Fibroblast of gingiva (primary cell): ENCODE results near the gene SORCS2.

ENCODE experiments used
- DNase-seq: peaks from one replicate; pipeline ENCODE4 v3.0.0-alpha.2; 2011; ENCODE audit warnings: low read depth

The SORCS2 gene

DNA sequence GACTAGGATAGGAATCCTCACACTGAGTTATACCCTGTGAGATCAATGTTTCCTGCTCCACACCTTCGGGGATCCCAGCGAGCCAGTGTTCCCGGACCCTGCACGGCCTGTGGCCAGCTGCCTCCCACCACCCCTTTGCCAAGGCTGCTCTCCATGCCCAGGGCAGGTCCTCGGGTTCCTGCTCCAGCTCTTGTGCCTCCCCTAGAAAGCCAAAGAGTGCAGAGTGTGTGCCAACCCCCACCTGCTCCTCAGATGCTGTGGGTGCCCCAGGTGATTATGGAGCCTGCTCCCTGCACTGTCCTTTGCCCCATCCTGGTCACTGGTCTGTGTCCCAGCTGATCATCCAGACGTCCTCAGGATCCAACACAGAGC is 500.9 kb downstream of the SORCS2 start:
- DNase-seq, result no peak

GRCh38 chr4:7693711-7694110 is 501.4 kb downstream of the SORCS2 start:
- DNase-seq, result no peak

DNA sequence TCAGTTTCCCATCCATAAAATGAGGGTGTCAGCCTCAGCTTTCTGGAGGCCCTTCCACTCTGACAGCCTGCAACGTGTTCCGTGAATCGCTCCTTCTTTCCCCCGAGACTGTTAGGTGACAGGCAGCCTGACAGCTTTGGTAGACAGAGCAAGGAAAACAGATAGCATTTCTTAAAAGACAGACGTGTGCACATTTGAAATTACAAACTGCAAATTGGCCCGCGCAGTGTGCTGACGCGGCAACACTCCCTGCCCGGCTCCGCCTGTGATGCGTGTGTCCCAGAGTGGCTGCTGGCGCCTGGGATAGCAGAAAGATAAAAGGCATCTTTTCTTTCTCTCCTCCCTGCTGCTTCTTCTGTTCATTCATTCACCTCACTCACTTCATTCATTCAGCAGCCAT is 502.0 kb downstream of the SORCS2 start:
- DNase-seq, result no peak

DNA sequence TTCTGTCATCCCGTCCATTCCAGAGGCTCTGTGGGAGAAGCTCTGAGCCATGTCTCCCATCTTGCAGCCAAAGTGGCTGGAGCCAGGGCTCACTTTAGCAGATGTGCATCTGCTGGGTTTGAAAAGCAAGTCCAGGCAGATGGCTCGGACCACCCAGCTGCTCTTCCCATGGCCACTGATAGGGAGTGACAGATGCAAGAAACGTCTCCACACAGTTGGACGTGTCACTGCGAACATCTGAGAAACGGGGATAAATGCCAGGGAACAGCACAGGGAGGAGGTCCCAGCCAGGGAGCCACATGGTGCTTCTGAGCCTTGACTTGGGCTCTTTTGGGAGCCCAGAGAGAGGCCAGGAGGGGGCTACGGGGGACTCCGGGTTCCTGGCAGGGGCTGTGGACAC is 505.0 kb downstream of the SORCS2 start:
- DNase-seq, result no peak

- DNase-seq, result no peak
Observed at GRCh38 chr4:7697821-7698220, 505.5 kb downstream of the SORCS2 start.

DNA sequence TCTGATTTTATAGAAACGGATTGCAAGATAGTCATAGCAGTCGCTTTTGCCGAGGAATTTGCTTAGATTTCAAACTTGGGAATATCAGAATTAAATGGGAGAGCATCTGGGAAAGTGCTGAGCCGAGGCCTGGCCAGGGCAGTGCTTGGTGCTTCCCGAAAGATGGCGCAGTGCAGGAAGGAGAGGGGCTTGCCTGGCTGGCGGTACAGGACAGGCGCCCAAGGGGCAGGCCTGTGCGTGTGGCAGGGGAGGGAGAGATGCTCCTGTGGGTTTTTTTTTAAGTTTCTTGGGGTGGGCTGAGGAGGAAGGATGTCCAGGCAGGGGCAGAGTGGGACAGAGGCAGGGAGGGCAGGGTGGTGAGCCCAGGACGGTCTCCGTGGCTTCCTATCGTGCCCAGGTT is 506.2 kb downstream of the SORCS2 start:
- no peak for DNase-seq

GRCh38 chr4:7699031-7699430 is 506.7 kb downstream of the SORCS2 start:
- peak; percentile 16 for DNase-seq

- DNase-seq, result no peak
Observed at GRCh38 chr4:7699825-7700224, 507.5 kb downstream of the SORCS2 start.

GRCh38 chr4:7700665-7701064 is 508.3 kb downstream of the SORCS2 start:
- no peak for DNase-seq

DNA sequence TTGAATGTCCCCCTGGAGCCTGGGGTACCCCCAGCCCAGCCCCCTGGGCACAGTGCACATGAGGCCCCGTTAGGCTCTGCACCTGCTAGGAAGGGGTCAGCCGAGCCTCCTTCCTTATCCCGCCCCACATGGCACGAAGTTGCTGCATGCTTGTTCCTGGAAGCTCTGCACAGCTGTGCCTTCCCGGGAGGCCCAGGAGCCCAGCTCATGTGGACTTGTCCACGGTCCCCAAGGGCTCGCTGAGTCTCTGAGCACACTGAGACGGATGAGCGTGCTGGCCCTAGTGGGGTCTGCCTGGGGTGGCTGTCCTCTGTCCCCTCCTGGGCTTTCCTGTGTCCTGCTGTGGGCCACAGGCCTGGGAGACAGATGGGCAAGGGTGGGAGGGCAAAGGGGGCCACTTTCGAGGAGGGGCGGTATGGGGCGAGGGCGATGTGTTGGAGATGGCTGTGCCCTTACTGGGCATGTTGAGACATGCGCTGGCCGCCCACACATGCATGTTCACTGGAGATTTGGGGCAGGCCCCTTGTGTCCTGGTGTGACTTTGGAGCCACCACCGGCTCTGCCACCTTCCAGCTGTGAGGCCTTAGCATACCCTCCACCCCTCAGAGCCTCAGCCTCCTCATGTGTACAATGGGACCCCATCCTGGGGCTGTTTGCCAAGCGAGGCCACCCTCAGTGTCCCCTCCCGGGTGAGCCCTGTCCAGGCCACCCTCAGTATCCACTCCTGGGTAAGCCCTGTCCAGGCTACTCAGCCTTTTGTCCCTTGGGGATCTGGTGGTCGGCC is 509.7 kb downstream of the SORCS2 start:
- no peak for DNase-seq

- DNase-seq, result no peak
Observed at GRCh38 chr4:7703688-7704087, 511.4 kb downstream of the SORCS2 start.

DNA sequence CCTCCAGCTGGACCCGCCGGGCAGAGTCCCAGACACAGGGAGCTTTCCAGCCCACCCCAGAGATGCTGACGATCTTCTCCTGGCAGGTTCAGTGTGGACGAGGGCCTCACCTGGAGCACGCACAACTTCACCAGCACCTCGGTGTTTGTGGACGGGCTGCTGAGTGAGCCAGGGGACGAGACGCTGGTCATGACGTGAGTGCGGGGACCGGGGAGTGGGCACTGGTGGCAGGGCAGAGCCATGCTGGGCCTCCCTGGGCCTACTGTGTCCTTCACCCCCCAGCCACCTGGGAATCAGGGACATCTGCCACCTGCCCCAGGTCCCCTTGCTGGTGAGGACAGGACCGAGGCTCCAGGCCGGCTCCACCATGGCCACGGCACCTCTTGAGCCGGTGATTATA is 511.8 kb downstream of the SORCS2 start:
- DNase-seq, result no peak

DNA sequence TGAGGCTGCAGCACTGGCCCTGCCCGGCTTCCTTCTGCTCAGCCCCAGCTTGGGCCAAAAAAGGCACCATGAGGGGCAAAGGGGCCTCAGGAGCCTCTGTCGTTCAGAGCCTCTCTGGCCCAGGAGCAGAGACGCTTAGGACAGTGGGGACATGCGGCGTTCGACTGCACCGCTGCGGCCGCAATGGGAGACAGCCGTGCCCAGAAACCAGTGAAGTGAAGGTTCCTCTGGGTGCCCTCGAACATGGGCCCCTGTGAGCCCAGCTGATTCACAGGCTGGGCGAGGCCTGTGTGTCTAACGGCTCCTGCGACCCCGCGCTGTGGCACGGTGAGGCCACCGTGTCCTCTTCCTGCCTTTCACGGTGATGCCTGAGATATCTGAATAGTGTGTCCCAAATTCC is 512.3 kb downstream of the SORCS2 start:
- no peak for DNase-seq

- no peak for DNase-seq
Observed at GRCh38 chr4:7705062-7705461, 512.7 kb downstream of the SORCS2 start.

DNA sequence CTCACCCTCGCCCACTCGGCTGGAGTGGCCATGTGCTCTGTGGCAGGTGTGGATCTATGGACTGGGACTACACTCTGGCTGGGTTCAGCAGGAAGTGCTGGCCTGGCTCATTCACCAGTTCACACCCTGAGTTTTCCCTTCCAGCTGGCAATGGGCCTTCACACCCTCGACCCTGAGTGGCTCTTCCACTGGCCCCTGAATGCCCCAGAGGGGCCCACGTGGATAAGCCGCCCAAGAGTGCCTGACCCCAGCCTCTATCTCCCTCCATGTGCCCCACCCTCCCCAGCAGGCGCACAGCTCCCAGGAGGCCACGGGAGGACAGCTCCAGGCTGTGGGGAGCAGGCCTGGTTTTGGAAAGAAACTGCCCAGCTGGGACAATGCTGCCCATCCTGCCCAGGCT is 513.3 kb downstream of the SORCS2 start:
- DNase-seq, result no peak

GRCh38 chr4:7708238-7708637 is 515.9 kb downstream of the SORCS2 start:
- DNase-seq, result no peak

GRCh38 chr4:7708981-7709380 is 516.6 kb downstream of the SORCS2 start:
- no peak for DNase-seq

GRCh38 chr4:7709431-7709830 is 517.1 kb downstream of the SORCS2 start:
- DNase-seq, result no peak

DNA sequence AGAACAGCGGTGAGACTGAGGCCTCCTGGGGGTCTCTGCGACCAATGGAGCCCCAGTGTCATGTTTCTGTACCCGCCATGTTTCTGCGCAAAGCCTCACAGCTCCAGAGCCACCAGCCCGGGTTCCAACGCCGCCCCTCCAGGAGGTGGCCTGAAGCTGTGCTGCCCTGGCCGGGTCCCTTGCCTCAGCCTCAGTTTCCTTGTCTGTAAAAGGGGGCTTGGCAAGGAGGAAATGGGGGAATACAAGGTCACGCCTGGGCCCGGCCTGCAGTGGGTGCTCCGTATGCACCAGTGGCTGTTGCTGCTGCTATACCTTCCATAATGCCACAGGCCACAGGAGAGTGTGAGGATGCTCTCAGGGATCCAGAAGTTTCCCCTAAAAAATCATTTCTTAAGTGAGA is 517.8 kb downstream of the SORCS2 start:
- no peak for DNase-seq

- no peak for DNase-seq
Observed at GRCh38 chr4:7710576-7711306, 518.4 kb downstream of the SORCS2 start.

GRCh38 chr4:7711307-7711963 is 519.1 kb downstream of the SORCS2 start:
- DNase-seq, result no peak

DNA sequence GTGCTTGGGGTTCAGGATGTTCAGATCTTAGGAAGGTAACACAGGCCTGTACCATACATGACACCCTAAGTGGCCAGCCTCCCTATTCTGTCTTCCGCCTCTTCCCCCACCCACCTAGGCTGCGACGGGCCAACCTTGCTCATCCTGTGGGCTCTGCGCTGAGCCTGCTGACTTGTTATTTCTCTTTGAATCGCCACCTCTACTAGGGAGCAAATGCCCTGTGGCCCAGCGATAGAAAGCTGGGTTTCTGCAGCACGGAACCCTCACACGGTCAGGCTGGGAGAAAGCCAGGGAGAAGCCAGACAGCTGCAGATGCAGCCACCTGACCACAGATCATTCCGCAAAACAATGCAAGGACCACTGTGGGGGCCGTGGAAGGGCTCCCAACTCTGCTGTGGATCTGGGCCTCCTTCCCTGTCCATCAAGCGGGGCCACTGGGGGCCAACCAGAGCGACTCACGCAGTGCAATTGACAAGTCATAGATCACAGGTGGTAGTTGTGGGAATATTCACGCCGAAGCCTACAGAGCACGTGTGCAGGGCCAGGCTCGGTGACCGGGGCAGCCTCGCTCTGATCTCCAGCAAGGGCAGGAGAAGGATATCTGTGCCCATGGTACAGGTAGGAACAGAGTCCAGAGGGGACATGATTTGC is 519.8 kb downstream of the SORCS2 start:
- DNase-seq, result no peak

- no peak for DNase-seq
Observed at GRCh38 chr4:7713757-7714156, 521.4 kb downstream of the SORCS2 start.
